LHCN-M2 (cell line): Measurements from ENCODE around the gene ACP6. TPM values are rescaled to one million over a fixed set of nuclear protein-coding genes. Genes with fewer than 3 reads are reported as not detected.
A peak's percentile ranks its signal among the peaks of the same experiment; 100 is the strongest.
"Not testable (repeated sequence)": the region's sequence is repeated elsewhere in the genome, so short reads cannot be mapped to it uniquely, and the experiment has no call there.

ENCODE experiments used
- DNase-seq: peaks from one replicate; pipeline ENCODE4 v3.0.0-alpha.2; 2012; ENCODE audit warnings: low read depth
- total RNA-seq: library from RNA; depleted of rRNA; stranded (reverse); fragments of >200 nt; gene quantifications from 2 replicates; pipeline ENCODE4 v1.2.3, GENCODE V29; 2014

Gene ACP6
- total RNA-seq, 1 experiment from 2014 or later, result 8.9 TPM

GRCh38 chr1:147622731-147623130 lies 47.6 kb downstream of the ACP6 start:
- no peak for DNase-seq

DNA sequence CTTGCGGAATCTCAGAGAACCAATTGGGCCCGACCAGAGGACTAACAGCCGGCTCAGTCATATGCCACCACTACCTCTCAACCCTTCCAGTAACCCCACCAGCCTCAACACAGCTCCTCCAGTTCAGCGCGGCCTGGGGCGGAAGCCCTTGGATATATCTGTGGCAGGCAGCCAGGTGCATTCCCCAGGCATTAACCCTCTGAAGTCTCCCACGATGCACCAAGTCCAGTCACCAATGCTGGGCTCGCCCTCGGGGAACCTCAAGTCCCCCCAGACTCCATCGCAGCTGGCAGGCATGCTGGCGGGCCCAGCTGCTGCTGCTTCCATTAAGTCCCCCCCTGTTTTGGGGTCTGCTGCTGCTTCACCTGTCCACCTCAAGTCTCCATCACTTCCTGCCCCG lies 49.8 kb downstream of the ACP6 start:
- no peak for DNase-seq

DNA sequence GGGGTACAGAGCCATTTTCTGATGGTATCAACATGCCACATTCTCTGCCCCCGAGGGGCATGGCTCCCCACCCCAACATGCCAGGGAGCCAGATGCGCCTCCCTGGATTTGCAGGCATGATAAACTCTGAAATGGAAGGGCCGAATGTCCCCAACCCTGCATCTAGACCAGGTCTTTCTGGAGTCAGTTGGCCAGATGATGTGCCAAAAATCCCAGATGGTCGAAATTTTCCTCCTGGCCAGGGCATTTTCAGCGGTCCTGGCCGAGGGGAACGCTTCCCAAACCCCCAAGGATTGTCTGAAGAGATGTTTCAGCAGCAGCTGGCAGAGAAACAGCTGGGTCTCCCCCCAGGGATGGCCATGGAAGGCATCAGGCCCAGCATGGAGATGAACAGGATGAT lies 50.6 kb downstream of the ACP6 start:
- DNase-seq, result no peak

DNA sequence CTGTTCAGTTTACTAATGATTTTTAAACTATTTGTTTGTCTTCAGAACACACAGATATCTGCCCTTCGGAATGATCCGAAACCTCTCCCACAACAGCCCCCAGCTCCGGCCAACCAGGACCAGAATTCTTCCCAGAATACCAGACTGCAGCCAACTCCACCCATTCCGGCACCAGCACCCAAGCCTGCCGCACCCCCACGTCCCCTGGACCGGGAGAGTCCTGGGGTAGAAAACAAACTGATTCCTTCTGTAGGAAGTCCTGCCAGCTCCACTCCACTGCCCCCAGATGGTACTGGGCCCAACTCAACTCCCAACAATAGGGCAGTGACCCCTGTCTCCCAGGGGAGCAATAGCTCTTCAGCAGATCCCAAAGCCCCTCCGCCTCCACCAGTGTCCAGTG lies 51.6 kb downstream of the ACP6 start:
- no peak for DNase-seq

DNA sequence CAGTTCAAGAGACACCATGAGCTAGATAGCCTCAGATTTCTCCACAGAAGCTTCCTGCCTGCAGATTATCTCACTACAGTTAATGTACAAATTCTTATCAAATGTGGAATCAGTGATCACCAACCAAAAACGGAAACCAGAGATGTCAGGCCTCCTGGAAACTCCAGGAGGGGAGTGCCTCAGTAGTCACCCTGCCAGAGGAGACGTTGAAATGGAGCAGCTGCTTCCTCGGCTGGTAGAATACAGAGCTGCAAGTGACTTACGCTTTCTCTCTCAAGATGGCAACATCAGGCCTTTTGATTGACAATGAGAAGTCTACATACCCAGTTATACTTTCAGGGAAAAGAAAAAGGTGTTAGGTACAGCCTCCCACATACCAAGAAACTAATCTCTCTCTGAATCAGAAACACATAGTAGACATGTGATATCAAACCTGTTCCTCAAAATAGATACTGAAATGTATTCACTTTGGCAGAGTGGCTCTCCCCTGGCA lies 52.2 kb downstream of the ACP6 start:
- DNase-seq, result no peak

DNA sequence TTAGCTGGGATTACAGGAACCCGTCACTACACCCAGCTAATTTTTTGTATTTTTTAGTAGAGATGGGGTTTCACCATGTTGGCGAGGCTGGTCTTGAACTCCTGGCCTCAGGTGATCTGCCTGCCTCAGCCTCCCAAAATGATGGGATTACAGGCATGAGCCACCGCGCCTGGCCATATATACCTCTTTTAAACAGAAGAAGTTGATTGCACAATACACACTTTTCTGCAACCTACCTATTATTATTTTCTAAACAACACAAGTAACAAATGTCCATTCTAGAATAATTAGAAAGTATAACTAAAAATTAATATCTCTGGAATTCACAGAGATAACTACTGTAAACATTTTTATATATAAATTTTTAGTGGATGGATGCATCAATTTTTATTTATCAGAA lies 55.4 kb downstream of the ACP6 start:
- not testable (repeated sequence) for DNase-seq

GRCh38 chr1:147613506-147613905 lies 56.8 kb downstream of the ACP6 start:
- DNase-seq, result peak; percentile 8

DNA sequence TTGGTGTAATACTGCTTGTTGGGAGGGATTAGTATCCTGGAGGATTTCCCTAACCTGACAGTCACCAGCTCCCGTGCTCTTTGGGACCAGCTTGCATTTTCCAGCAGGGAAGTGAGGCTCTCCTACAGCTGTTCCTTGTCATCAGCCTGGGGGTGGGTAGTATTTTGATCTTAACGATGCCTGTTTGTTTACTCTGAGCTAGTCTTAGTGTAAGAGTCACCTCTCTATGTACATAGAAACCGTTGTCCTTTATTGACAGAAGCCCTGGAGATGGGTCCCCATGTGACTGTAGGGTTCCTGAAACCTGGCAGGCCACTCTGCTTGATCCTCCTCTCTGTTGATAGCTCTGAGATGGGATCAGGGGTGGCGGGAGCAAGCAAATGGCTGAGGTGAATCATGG lies 58.0 kb downstream of the ACP6 start:
- DNase-seq, result peak; percentile 54

DNA sequence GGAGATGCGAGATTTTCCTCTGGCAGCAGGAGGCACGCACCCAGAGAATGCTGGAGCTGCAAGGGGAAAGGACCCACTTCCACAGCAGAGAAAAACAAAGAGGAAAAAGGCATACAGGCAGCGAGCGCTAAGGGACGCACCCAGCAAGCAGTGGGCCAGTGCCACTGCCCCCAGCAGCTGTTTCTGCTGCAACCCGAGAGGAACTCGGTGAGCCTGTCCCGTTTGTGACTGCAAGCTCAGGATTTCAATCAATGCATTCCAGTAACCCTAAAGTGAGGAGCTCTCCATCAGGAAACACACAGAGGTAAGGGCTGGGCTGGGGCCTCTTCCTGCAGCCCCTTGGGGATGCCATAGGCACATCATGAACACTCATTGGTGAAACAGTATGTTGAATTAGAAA lies 58.7 kb downstream of the ACP6 start:
- no peak for DNase-seq

GRCh38 chr1:147611021-147611426 lies 59.3 kb downstream of the ACP6 start:
- no peak for DNase-seq

GRCh38 chr1:147609358-147609757 lies 61.0 kb downstream of the ACP6 start:
- no peak for DNase-seq

- no peak for DNase-seq
Observed at GRCh38 chr1:147608596-147608995, 61.7 kb downstream of the ACP6 start.

- DNase-seq, result no peak
Observed at GRCh38 chr1:147605591-147605990, 64.7 kb downstream of the ACP6 start.

DNA sequence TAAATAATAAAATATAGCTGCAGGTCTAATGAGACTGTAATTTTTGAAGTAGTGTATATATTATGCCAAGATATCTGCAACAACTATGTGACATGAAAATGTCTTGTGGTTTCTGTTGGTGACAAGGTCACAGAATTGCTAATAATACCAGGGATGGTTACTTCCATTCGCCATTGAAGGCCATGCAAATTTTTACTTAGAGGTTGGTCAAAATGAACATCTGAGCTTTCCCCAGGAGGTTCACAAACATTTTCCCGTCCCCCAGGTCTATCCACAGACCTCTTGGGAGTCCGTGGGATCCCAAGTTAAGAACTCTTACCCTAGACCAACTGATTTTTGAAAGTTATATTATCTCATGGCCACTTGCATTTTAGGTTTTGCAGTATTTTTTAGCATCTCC lies 66.3 kb downstream of the ACP6 start:
- DNase-seq, result no peak

DNA sequence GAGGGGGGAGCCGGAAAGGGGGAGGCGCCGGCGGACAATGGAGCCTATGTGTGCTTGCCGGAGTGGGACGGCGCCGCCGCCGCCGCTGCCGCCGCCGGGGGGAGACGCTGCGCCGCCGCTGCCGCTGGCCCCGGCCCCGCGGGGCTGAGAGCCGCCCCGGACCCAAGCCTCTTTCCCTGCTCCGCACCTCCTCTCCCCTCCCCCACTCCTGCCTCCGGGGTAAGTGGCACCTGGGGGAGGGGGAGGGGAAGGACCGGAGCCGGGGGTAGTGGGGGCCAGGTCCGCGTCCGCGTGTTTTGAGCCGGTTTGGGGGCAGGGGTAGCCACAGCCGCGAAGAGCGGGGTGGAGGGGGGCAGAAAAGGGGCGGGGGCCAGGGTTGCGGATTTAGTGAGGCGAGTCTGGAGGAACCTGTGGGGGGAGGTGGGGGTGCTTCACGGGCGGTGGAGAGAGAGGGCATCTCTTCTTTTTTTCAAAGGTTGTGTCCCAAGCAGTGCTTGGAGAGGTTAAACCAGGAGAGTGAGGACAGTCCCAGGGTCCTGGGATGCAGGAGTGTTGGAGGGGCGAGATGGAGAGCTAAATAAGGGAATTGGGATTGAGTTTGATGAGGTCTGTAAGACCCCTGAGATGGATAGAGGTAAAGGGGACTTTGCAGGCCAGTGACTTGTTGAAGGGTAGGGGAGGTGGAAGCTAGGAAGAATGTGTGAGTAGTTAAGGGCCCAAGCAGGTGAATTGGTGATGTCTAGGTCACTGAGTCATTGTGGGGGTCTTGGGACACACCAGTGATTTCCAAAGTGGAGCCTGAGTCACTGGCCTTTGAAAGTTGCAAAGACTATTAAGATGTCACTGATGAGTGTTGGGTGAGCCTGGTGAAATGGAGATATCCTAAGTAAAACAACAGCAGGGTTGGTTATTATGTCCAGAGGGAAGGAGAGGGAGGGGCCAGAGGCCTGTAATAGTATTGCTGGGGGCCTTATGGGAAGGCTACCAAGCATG lies 69.9 kb downstream of the ACP6 start:
- peak; percentile 65 for DNase-seq

DNA sequence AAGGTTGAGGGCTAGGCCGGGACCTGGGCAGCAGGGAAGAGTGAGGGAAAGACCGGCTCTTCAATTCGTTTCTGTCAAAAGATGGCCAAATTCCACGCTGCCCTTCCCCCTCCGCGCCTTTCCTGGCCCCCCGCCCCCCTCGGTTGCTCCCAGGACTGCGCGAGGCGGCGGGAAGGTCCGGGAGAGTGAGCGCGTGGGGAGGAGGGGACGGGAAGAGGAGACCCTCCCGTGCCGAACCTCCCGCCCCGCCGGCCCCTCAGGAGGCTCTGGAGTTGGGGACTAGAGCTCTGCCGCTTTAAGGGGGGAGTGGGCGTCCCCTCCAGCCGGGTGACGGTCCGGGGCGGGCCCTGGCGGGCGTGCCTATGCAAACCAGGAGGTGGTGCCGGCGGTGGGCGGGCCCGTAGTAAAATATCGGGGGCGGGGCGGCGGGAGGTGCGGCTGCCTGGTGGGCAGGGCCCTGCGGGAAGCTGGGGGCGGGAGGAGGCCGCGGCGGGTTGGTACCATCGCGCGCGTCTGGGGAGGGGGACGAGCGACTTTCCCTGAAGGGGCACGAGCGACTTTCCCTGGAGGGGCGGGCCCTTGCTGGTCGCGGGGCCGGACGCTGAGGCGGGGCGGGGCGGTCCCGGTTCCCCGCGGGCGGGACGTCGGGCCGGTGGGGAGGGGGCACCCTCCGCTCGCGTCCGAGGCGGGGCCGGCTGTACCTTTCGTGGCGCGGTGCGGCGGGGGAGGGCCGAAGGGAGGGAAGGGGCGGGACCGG lies 70.8 kb downstream of the ACP6 start:
- DNase-seq, result peak; percentile 90

DNA sequence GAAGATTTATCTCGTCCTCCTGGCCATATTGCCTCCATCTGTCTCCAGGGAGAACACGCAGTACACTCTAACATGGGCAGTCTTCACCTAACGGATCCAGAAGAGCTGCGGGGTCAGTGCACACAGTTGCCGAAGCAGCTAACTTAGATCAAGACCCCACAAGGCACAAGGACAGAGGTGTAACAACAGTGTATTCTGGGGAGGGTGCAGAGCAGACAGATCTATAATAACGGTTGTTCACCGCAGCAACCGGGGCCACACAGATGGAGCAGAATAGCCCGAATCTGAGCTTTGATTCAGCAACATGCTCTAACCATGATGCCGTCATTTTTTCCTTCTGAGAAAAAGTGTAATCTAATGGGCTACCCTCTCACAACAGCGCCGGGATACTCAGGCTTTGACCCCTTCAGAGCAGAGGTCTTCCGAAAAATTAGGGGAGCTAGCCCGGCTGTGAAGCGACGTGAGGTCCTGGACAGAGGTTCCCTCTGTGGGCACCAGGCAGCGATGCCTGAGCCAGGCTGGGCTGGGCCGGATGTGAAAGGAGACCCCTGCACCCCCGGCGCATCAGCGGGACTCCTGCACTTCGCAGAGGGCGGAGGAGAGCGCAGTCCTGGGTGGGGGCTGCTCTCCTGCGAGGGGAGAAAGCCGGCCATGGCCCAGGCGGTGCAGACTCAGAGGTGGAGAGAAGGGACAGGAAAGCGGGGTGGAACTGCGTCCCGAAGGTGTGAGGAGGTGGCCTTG lies 71.5 kb downstream of the ACP6 start:
- DNase-seq, result no peak

DNA sequence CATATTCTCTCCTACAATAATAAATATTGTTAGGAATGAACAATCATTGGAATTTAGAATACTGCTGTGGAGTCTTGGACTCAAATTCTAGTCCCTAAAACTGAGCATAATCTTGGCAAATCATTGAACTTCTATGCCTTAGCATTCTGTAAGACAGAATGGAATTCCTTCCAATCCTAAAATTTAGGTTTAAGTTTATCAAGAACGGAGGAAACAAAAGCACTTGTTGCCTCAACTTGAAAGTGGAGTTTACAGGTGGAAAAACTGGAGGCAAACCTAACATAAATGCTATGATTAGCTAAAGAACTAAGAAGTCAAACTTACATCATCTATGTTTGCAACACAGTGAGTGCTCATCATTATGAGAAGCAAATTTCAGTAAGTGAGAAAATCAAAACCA lies 73.3 kb downstream of the ACP6 start:
- no peak for DNase-seq
